ENCODE results near the gene CD276. TPM values are rescaled to one million over a fixed set of nuclear protein-coding genes. Genes with fewer than 3 reads are reported as not detected.

Gene CD276
- total RNA-seq, 4 donors from 2014 or later, result 42.6 to 93.3 (median 70.9) TPM

- peaks cover 0 to 86% (median 4%) of the 10 kb centered on the region in 3 donors for H3K36me3 ChIP-seq
- no peak overlapping the region for H3K27ac ChIP-seq
- TF ChIP-seq CTCF (IDR thresholded peaks at IDR 0.05) (peak; percentile 71 to 79 (median 75)), EP300 (IDR thresholded peaks at IDR 0.05) (no peak)
- no peaks in the 10 kb centered on the region for H3K4me1 ChIP-seq
- H3K4me3 ChIP-seq, result no peak overlapping the region
- H3K27me3 ChIP-seq, result no peaks in the 10 kb centered on the region
- DNase-seq (ENCODE audit: low spot score in 2 of 2), result peak; percentile 35 to 42
- no peaks in the 10 kb centered on the region for H3K9me3 ChIP-seq
- 36 to 49% methylated on average over 7 to 13 of the region's 13 CpGs for WGBS, 2 donors
These were observed 20.9 kb downstream of the CD276 start for GRCh38 chr15:73704869-73705645.

GRCh38 chr15:73708691-73709090, 24.5 kb downstream of the CD276 start:
- no peaks in the 10 kb centered on the region for H3K27me3 ChIP-seq
- peaks cover 0 to 98% (median 4%) of the 10 kb centered on the region in 3 donors for H3K36me3 ChIP-seq
- no peak for DNase-seq (ENCODE audit: low spot score in 2 of 2)
- 88 to 93% methylated on average over 6 of the region's 6 CpGs for WGBS, 2 donors
- H3K27ac ChIP-seq, result no peak overlapping the region
- H3K4me1 ChIP-seq, result no peaks in the 10 kb centered on the region
- TF ChIP-seq CTCF (IDR thresholded peaks at IDR 0.05) (no peak), POLR2A (IDR thresholded peaks at IDR 0.05) (no peak), EP300 (IDR thresholded peaks at IDR 0.05) (no peak)
- H3K4me3 ChIP-seq, result no peak overlapping the region
- H3K9me3 ChIP-seq, result no peaks in the 10 kb centered on the region

- TF ChIP-seq EP300 (IDR thresholded peaks at IDR 0.05) (no peak), CTCF (IDR thresholded peaks at IDR 0.05) (no peak), POLR2A (IDR thresholded peaks at IDR 0.05) (no peak)
- H3K27me3 ChIP-seq, result no peaks in the 10 kb centered on the region
- no peaks in the 10 kb centered on the region for H3K9me3 ChIP-seq
- H3K4me3 ChIP-seq, result no peak overlapping the region
- peaks cover 0 to 98% (median 4%) of the 10 kb centered on the region in 3 donors for H3K36me3 ChIP-seq
- no peaks in the 10 kb centered on the region for H3K4me1 ChIP-seq
- no peak for DNase-seq (ENCODE audit: low spot score in 2 of 2)
- H3K27ac ChIP-seq, result no peak overlapping the region
- 95 to 98% methylated on average over 6 of the region's 6 CpGs for WGBS, 2 donors
These were observed 25.1 kb downstream of the CD276 start for GRCh38 chr15:73709241-73709640.

GRCh38 chr15:73709686-73710085, 25.5 kb downstream of the CD276 start:
- Histone ChIP-seq H3K27ac (no peak overlapping the region), H3K4me1 (no peaks in the 10 kb centered on the region), H3K9me3 (no peaks in the 10 kb centered on the region), H3K36me3 (peaks cover 0 to 98% (median 4%) of the 10 kb centered on the region in 3 donors), H3K4me3 (no peak overlapping the region), H3K27me3 (no peaks in the 10 kb centered on the region)
- WGBS, 2 donors, result 88 to 90% methylated on average over 4 of the region's 4 CpGs
- DNase-seq (ENCODE audit: low spot score in 2 of 2), result no peak
- no peak for TF ChIP-seq POLR2A (IDR thresholded peaks at IDR 0.05)
- no peak for TF ChIP-seq EP300 (IDR thresholded peaks at IDR 0.05)
- TF ChIP-seq CTCF (IDR thresholded peaks at IDR 0.05), result no peak

GRCh38 chr15:73710321-73710720, 26.1 kb downstream of the CD276 start:
- TF ChIP-seq CTCF (IDR thresholded peaks at IDR 0.05), result no peak
- peaks cover 0 to 94% (median under 1%) of the 10 kb centered on the region in 3 donors for H3K36me3 ChIP-seq
- no peaks in the 10 kb centered on the region for H3K4me1 ChIP-seq

More at GRCh38 chr15:73710321-73710720, 26.1 kb downstream of the CD276 start:
- no peaks in the 10 kb centered on the region for H3K27me3 ChIP-seq
- H3K9me3 ChIP-seq, result no peaks in the 10 kb centered on the region
- no peak overlapping the region for H3K27ac ChIP-seq
- DNase-seq (ENCODE audit: low spot score in 2 of 2), result no peak
- WGBS, 2 donors, result 73 to 86% methylated on average over 5 of the region's 5 CpGs
- no peak overlapping the region for H3K4me3 ChIP-seq
